ENCODE data around the gene CLCN7.
"Not testable (repeated sequence)": the region's sequence is repeated elsewhere in the genome, so short reads cannot be mapped to it uniquely, and the experiment has no call there.

The CLCN7 gene

DNA sequence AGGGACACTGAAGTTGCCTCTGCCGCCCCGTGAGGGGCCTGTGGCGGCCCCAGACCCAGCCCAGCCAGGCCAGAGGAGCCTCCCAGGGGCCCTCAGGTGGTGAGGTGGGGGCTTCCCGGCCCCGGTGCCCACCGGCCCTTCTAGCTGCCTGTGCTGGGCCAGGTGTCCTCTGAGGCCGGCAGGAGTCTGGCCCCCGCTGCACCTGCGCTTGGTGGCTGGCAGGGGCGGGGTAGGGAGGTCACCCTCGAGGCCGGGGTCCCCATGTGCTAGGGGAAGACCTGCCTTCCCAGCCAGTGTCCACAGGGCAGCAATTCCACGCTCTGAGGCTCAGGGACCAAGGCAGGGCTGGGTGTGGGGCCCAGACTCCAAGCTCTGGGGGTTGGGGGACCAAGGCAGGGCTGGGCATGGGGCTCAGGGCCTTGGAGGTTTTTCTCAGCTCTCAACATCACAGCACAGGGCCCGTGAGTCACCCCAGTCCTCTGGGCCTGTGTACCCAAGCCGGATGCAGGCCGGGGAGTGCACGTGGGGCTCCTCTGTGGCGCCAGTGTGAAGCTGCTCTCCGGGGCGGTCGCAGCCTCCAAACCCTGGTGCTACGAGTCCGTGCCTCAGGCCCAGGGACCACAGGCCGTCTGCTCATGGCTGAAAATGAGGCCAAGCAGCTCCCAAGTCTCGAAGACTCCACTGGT, 29.2 kb downstream of the CLCN7 start:
- no peak for DNase-seq (ENCODE audit: low read depth)

GRCh38 chr16:1444730-1445517, 29.9 kb downstream of the CLCN7 start:
- DNase-seq (ENCODE audit: low read depth), result no peak

- no peak for DNase-seq (ENCODE audit: low read depth)
Observed at GRCh38 chr16:1443980-1444729, 30.7 kb downstream of the CLCN7 start, which contains the start of gene CCDC154. CCDC154 (minus strand) TSS chr16:1444556; CDS start chr16:1444322, 234 bp downstream.

DNA sequence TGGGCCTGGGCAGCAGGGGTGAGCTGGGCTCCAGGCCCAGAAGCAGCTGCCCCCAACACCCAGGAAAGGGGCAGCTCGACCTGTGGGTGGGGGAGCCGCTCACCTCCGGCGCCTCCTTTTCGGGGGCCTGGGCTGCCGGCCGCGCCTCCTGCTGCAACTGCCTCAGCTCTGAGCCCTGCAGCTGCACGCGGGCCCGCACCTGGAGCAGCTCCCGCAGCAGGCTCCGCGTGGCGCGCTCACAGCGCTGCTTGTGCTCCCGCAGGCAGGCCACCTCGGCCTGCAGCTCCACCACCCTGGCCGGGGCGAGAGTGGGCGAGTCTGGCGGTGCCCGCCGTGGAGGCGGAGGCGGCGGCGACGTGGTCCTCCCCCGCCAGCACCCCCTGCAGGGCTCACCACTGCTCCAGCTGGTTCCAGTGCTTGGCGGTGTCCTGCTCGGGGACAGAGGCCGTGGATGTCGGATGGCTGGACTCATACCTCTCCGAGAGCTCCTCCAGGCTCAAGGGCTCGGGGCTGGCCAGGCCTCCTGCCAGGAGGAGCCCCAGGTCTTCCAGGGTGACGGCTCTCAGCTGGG, 31.3 kb downstream of the CLCN7 start:
- DNase-seq (ENCODE audit: low read depth), result no peak

DNA sequence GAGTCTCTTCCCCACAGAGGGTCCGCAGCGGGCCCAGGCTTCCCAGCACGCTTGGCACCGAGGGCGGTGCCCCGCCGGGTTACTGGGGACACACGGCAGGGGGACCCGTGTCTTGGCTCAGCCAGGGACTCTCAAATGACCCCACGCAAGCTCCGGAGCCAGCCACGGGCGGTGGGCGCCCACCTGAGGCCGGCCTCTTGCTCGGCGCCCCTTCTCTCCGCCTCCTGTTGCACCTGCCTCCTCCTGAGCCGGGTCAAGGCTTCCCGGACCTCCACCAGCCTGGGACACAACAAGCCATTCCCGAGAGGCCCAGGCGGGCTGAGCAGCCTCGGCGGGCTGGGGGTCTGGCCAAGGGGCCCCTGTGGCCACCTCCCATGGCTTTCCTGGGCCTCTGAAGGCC, 32.1 kb downstream of the CLCN7 start:
- DNase-seq (ENCODE audit: low read depth), result no peak

GRCh38 chr16:1441391-1441829, 33.4 kb downstream of the CLCN7 start:
- no peak for DNase-seq (ENCODE audit: low read depth)

- not testable (repeated sequence) for DNase-seq (ENCODE audit: low read depth)
Observed at GRCh38 chr16:1439699-1440074, 35.1 kb downstream of the CLCN7 start.

- DNase-seq (ENCODE audit: low read depth), result no peak
Observed at GRCh38 chr16:1439058-1439698, 35.6 kb downstream of the CLCN7 start.

DNA sequence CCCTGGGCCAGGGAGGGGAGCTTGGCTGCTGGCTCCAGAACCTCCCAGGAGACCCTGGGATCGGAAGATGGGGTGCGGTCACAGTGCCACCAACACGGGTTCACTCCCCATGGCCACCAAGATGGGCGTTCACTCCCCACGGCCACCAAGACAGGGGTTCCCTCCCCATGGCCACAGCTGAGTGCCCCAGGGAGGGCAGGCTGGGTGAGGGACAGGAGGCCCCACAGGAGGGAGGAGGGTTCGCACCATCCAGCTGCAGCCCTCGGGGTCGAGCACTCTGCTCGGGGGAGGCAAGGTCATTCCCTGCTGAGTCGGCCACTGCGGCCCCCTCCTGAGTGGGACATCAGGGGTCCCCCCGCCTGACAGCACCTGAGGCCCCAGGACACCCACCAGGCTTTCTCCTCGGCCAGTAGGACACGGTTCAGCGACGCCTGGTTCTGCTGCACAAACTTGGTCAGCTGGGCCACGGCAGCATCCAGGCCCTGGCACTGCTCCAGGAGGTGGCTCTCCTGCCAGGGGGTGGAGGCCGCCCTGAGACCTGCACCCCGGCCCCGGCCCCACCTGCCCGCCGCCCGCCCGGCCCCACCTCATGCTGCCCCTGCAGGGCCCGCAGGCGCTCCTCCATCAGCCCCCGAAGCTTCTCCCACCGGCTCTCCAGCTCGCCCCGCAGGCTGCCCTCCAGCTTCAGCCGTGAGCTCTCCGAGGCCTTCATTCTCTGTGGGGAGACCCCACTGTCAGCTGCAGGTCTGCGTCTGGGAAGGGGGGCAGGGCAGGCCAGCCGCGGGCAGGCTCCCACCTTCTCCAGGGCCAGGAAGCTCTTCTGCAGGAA, 36.4 kb downstream of the CLCN7 start:
- no peak for DNase-seq (ENCODE audit: low read depth)

GRCh38 chr16:1437606-1438005, 37.2 kb downstream of the CLCN7 start:
- DNase-seq (ENCODE audit: low read depth), result no peak

DNA sequence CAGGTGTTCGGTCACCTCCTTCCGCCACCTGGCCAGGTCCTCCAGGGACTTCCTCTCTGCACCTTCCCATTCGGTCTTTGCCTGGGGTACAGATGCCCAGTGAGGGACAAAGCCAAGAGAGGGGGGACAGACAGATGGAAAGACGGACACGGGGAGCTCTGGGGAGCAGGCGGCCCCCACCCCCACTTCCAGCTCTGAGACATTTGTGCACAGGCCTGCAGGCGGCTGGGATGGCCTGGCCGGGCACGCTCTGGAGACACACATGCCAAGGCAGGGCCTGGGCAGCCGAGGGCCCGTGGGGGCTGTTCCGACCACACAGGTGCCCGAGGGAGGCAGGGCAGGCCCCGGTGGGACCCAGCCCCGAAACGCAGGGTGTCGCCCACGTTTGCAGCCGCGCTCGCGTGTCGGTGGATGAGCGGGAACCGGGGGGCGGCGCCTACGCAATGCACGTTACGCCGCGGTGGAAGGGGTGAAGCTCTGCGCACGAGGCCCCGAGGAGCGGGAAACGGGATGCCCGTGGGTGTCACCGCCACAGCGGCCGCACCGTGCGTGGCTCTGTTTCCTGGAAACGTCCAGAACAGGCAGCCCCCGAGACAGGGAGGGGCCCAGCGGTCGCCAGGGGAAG, 38.0 kb downstream of the CLCN7 start:
- DNase-seq (ENCODE audit: low read depth), result no peak

- no peak for DNase-seq (ENCODE audit: low read depth)
Observed at GRCh38 chr16:1435921-1436697, 38.7 kb downstream of the CLCN7 start.

GRCh38 chr16:1434644-1435592, 39.9 kb downstream of the CLCN7 start:
- DNase-seq (ENCODE audit: low read depth), result no peak

DNA sequence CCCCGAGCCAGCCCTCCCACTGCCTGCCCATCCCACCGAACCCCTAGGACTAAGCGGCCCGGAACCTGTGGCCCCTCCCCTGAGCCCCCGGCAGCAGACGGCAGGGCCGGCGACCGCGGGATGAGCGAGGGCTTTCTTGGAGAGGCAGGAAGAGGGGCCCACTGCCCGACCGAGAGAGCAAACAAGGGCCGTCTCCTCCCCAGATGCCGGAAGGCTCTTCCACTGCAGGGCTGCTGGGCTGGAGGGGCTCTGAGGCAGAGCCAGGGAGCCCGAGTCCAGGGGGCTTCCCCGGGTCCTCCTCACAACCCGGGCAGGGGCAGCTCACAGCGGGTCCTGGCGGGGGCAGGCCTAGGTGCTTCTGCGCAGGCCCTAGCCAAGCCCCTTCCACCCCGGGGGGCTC, 41.1 kb downstream of the CLCN7 start:
- DNase-seq (ENCODE audit: low read depth), result no peak

DNA sequence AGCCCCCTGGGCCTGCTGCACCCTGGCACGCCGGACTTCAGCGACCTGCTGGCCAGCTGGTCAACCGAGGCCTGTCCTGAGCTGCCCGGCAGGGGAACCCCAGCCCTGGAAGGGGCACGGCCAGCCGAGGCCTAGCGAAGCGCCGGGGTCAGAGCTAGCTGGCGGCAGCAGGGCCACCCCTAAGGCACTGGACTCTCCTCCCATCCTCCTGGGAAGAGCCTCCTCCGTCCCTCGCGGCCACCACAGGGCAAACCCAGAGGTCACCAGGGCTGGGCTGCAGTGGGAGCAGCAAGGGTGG, 41.6 kb downstream of the CLCN7 start:
- no peak for DNase-seq (ENCODE audit: low read depth)

GRCh38 chr16:1432388-1433262, 42.2 kb downstream of the CLCN7 start:
- no peak for DNase-seq (ENCODE audit: low read depth)

DNA sequence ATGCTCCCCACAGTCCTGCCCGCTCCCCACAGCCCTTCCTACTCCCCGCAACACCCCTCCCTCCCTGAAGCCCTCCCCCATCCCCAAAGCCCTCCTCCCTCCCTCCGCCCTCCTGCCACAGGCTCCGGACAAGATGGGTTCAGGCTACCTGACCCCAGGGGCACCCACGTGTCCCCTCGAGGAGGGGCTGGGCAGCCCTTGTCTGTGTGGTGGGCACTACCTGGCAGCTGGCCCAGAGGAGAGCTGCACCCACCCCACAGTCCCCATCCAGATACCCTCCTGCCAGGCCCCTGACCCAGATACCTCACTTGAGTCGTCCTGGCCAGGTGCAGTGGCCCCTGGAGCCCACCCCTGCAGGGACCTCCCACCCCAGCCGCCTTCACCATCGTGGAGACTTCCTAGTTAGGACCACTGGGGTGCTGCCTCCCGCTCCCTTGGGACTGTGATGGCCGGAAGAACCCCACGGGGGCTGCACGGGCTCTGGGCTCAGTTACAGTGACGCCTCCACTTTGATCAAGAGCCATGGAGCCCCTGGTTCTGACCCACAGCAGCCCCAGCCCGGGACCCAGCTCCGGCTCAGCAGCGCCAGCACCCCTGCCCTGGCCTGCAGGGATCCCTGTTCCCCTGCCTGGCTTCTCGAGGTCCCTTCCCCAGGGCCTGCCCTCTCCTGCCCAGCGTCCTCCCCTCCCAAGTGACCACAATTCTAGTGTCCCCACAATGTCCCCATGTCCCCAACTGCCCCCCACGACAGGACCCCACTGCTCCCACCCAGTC, 43.1 kb downstream of the CLCN7 start:
- no peak for DNase-seq (ENCODE audit: low read depth)

All from stimulated activated CD8-positive, alpha-beta memory T cell treated with anti-CD3 and anti-CD28 coated beads, Interleukin-15, amount 100 ng/mL, for 24 hours (primary cell).